Right lobe of liver (tissue), 6 donors: ENCODE measurements around the gene FEN1. TPM values are rescaled to one million over a fixed set of nuclear protein-coding genes. Genes with fewer than 3 reads are reported as not detected.

Source experiments
- ATAC-seq, 4 donors: fragments of 200-7000 bp; cut with Tn5 transposase; one replicate each; pipeline ENCODE4 v1.9.1; 2020; ENCODE audit warnings: mild to moderate bottlenecking in 4 of 4, moderate library complexity in 4 of 4
- DNase-seq, 3 donors: peaks; one replicate each; pipeline ENCODE4 v3.0.0-alpha.2; 2020
- H3K27ac ChIP-seq, 3 donors: fragments of 200-600 bp; one replicate each; pipeline ENCODE4 v1.8.0; 2022
- H3K27me3 ChIP-seq, 2 donors: fragments of 200-600 bp; one replicate each; pipeline ENCODE4 v1.8.0; 2022
- H3K36me3 ChIP-seq, 4 donors: fragments of 200-600 bp; sonication (generic) in 1 of 4; one replicate each; pipeline versions ENCODE4 v1.5.1 to v1.8.0; 2017 to 2022; ENCODE audit warnings: control low read depth in 1 of 4
- H3K4me1 ChIP-seq, 4 donors: fragments of 200-600 bp; sonication (generic) in 1 of 4; one replicate each; pipeline versions ENCODE4 v1.5.1 to v1.8.0; 2017 to 2022; ENCODE audit warnings: control low read depth in 1 of 4
- H3K4me3 ChIP-seq, 3 donors: fragments of 200-600 bp; one replicate each; pipeline ENCODE4 v1.8.0; 2022
- H3K9me3 ChIP-seq, 4 donors: fragments of 200-600 bp; sonication (generic) in 1 of 4; one replicate each; pipeline versions ENCODE4 v1.5.1 to v1.8.0; 2017 to 2022; ENCODE audit warnings: control low read depth in 1 of 4
- POLR2A ChIP-seq: fragments of 450-650 bp; IDR thresholded peaks from one replicate; pipeline ENCODE4 v1.6.1; 2017; ENCODE audit warnings: antibody characterized with exemption, mild to moderate bottlenecking
- WGBS: methylation state at CpG from one replicate; pipeline ENCODE4 v1.1.6; 2018; ENCODE audit warnings: low coverage, low lambda C conversion rate; ENCODE audit not compliant: insufficient coverage; ENCODE audit errors: missing lambda C conversion rate; 5-methylcytosine and 5-hydroxymethylcytosine counted together
- intact Hi-C, 2 donors: fragments of 100-400 bp; cut with DNase I; formaldehyde crosslinking; loops; one replicate each; pipeline versions ENCODE4 v1.11.2 to v1.14.1; 2022
- long read RNA-seq: library from polyadenylated mRNA; unstranded; transcript quantifications from one replicate; pipeline ENCODE4 v2.0.0, GENCODE V29; 2019
- total RNA-seq, 6 experiments: library from RNA; depleted of rRNA in 2 of 6; stranded (reverse); fragments of >200 nt in 2 of 6; fragmentation: NEBNext Ultra II Directional in 3 of 6; extraction: Animal tissue kit (Norgen Biotek cat#: 25700) in 3 of 6; gene quantifications; one replicate each; pipeline versions ENCODE4 v1.1.0 to v1.2.4, GENCODE V29; 2016 to 2023
- TF ChIP-seq, protein P1 (sequence below), 4 donors: fragments of 200-600 bp in 3 of 4; fragments of 450-650 bp in 1 of 4; IDR thresholded peaks; one replicate each; pipeline versions ENCODE4 v1.5.1 to v1.8.0; 2016 to 2022; ENCODE audit warnings: antibody characterized with exemption in 4 of 4, mild to moderate bottlenecking in 2 of 4
- donor health status: DM: no; HTN: yes; CAD: no.
- donor health status: DM: no; HTN: no; CAD: no.
- donor health status: DM: no; HTN: no; CAD: no.
- donor health status: DM: no; HTN: yes; CAD: no.
- donor health status: DM: no; HTN: yes; CAD: no.

The FEN1 gene
- total RNA-seq: 10 to 100 TPM in 2 of 6 experiments, 1 to 10 TPM in 4; 4.0 to 13.3 (median 5.4) TPM
- long read RNA-seq, partial matches to known transcripts: 0 of 1 reads
- long read RNA-seq, other reads (novel, unspliced or antisense): 0 of 1 reads

- Histone ChIP-seq H3K4me1 (peaks cover 0 to 16% (median 3%) of the 10 kb centered on the region in 4 donors), H3K27me3 (no peaks in the 10 kb centered on the region), H3K9me3 (no peaks in the 10 kb centered on the region), H3K36me3 (peaks cover 0 to 25% (median 12%) of the 10 kb centered on the region in 4 donors), H3K27ac (peak within 1 kb of the TSS; percentile 97 to 98 (median 98)), H3K4me3 (peak within 1 kb of the TSS; percentile 67 to 97 (median 76))
- TF ChIP-seq, protein P1, sequence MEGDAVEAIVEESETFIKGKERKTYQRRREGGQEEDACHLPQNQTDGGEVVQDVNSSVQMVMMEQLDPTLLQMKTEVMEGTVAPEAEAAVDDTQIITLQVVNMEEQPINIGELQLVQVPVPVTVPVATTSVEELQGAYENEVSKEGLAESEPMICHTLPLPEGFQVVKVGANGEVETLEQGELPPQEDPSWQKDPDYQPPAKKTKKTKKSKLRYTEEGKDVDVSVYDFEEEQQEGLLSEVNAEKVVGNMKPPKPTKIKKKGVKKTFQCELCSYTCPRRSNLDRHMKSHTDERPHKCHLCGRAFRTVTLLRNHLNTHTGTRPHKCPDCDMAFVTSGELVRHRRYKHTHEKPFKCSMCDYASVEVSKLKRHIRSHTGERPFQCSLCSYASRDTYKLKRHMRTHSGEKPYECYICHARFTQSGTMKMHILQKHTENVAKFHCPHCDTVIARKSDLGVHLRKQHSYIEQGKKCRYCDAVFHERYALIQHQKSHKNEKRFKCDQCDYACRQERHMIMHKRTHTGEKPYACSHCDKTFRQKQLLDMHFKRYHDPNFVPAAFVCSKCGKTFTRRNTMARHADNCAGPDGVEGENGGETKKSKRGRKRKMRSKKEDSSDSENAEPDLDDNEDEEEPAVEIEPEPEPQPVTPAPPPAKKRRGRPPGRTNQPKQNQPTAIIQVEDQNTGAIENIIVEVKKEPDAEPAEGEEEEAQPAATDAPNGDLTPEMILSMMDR (IDR thresholded peaks at IDR 0.05): peak in 1 of 4 donors; percentile 16
- TF ChIP-seq POLR2A: peak; percentile 64
- WGBS: 0% methylated on average over 10 of the region's 61 CpGs
- intact Hi-C loops: loop anchor here (10.0 kb wide), 2 partner anchors 152 to 282 kb away; no protein-coding TSS in a partner anchor
- DNase-seq: peak; percentile 89 to 92 (median 91)
- ATAC-seq: peak; percentile 86 to 92 (median 91)
These were observed at the start of gene FEN1, which contains the start of gene TMEM258 for GRCh38 chr11:61792310-61793082. Gene FEN1 (plus strand): TSS chr11:61792911. CDS start chr11:61795362, 2,451 bp downstream. Gene TMEM258 (minus strand): TSS chr11:61792599. CDS start chr11:61792558, 41 bp downstream.

DNA sequence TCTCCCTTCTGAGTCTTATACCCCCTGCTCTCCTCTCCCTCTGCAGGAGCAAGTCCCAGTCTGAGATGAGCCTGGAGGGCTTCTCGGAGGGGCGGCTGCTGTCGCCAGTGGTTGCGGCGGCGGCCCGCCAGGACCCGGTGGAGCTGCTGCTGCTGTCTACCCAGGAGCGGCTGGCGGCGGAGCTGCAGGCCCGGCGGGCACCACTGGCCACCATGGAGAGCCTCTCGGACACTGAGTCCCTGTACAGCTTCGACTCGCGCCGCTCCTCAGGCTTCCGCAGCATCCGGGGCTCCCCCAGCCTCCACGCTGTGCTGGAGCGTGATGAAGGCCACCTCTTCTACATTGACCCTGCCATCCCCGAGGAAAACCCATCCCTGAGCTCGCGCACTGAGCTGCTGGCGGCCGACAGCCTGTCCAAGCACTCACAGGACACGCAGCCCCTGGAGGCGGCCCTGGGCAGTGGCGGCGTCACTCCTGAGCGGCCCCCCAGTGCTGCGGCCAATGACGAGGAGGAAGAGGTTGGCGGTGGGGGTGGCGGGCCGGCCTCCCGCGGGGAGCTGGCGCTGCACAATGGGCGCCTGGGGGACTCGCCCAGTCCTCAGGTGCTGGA lies 49.1 kb upstream of the FEN1 start:
- Histone ChIP-seq H3K9me3 (no peaks in the 10 kb centered on the region), H3K27ac (no peak overlapping the region), H3K27me3 (no peaks in the 10 kb centered on the region), H3K4me3 (no peak overlapping the region), H3K4me1 (peaks cover 0 to 3% (median 0%) of the 10 kb centered on the region in 4 donors), H3K36me3 (no peaks in the 10 kb centered on the region)
- no CpG with 5 or more reads among the region's 42 CpGs for WGBS
- intact Hi-C loops: no loop called here
- DNase-seq: no peak
- TF ChIP-seq, protein P1 (IDR thresholded peaks at IDR 0.05): no peak
- no peak for TF ChIP-seq POLR2A
- no peak for ATAC-seq

GRCh38 chr11:61744181-61744580 lies 48.5 kb upstream of the FEN1 start:
- ATAC-seq (no peak), DNase-seq (no peak)
- Histone ChIP-seq H3K36me3 (no peaks in the 10 kb centered on the region), H3K9me3 (no peaks in the 10 kb centered on the region), H3K27me3 (no peaks in the 10 kb centered on the region), H3K4me1 (peaks cover 0 to 3% (median 0%) of the 10 kb centered on the region in 4 donors), H3K27ac (no peak overlapping the region), H3K4me3 (no peak overlapping the region)
- WGBS: no CpG with 5 or more reads among the region's 20 CpGs
- TF ChIP-seq POLR2A: no peak
- TF ChIP-seq, protein P1 (IDR thresholded peaks at IDR 0.05): no peak
- intact Hi-C loops: no loop called here

- Histone ChIP-seq H3K27ac (no peak overlapping the region), H3K4me3 (no peak overlapping the region), H3K27me3 (no peaks in the 10 kb centered on the region), H3K4me1 (peaks cover 0 to 3% (median 0%) of the 10 kb centered on the region in 4 donors), H3K9me3 (no peaks in the 10 kb centered on the region), H3K36me3 (no peaks in the 10 kb centered on the region)
- TF ChIP-seq, protein P1 (IDR thresholded peaks at IDR 0.05): no peak
- no peak for TF ChIP-seq POLR2A
- intact Hi-C loops: loop anchor here (5.0 kb wide), 1 partner anchor 38 kb away; no protein-coding TSS in a partner anchor
- no CpG with 5 or more reads among the region's 10 CpGs for WGBS
- no peak for DNase-seq
- no peak for ATAC-seq
These were observed 48.0 kb upstream of the FEN1 start for GRCh38 chr11:61744609-61745156.
